GM18508 (cell line): ENCODE results near the gene KRTAP2-1.
"Not testable (repeated sequence)": the region's sequence is repeated elsewhere in the genome, so short reads cannot be mapped to it uniquely, and the experiment has no call there.

Source experiments
- ATAC-seq: cut with Tn5 transposase; IDR thresholded peaks from one replicate; pipeline ENCODE4 v1.9.1; 2021; ENCODE audit warnings: moderate number of reproducible peaks; ENCODE audit not compliant: insufficient read depth, unreplicated experiment

KRTAP2-1 gene

DNA sequence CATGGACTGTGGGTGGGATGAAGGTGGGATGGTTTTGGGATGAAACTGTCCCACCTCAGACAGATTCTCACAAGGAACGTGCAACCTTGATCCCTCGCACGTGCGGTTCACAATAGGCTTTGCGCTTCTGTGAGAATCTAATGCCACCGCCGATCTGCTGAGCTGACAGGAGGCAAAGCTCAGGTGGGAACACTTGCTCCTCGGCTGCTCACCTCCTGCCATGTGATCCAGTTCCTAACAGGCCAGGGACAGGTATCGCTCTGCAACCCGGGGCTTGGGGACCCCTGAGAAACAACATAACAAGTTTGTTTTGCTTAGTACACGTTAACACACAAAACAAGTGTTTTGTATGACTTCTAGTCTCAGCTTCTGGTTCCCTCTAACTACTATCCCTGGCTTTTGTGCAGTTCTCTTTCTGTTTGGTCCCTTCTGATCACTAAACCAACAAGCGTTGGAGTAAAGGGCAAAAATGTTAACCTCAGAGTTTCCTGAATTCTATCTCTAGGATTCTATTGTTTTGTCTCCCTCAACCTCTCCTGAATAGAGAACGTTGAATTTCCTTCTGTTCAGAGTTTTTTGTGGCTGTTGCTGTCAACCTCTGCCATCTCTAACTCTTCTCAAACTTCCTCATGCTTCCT lies 30.4 kb downstream of the KRTAP2-1 start:
- no peak for ATAC-seq

DNA sequence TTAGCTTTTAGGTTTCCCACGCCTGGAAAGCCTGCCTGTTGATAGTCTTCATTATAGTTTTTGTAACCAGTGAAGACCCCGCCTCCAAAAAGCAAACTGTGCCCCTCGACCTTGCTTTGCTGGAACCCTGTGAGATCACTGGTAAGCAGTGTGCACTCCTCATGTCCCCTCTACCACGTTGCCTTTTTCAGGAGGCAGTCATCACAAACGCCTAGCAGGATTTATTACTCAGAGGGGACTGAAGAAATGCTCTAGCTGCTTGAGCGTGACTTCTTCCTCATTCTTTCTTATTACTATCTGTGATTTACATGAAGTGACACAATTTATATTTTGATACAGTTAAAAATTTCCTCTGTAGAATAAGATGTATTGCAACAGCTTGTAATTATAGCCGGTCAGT lies 31.7 kb downstream of the KRTAP2-1 start:
- no peak for ATAC-seq

GRCh38 chr17:41013606-41014005 lies 33.5 kb downstream of the KRTAP2-1 start:
- no peak for ATAC-seq

DNA sequence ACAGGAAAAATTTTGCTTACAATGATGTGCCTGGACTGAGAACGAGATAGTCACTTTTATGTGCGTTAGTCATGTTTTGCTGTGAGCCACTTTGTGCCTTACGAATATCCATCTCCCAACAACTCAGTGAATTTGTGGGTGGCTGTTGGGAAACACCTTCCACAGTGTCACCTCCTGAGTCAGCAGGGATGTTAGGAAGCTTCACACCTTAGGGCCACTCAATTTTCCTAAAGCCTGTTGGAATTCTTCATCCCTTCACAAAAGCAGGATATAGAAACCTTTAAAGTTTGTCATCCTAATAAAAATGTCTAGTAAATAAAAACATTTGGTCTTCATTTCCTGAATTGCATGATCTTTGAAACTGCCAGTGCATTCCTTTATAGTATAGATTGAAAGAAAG lies 33.9 kb downstream of the KRTAP2-1 start:
- ATAC-seq, result no peak

GRCh38 chr17:41012326-41013120 lies 34.6 kb downstream of the KRTAP2-1 start:
- ATAC-seq, result no peak

GRCh38 chr17:41010441-41010840 lies 36.7 kb downstream of the KRTAP2-1 start:
- ATAC-seq, result no peak

GRCh38 chr17:41009936-41010335 lies 37.2 kb downstream of the KRTAP2-1 start:
- ATAC-seq, result no peak

- no peak for ATAC-seq
Observed at GRCh38 chr17:41009301-41009760, 37.8 kb downstream of the KRTAP2-1 start.

DNA sequence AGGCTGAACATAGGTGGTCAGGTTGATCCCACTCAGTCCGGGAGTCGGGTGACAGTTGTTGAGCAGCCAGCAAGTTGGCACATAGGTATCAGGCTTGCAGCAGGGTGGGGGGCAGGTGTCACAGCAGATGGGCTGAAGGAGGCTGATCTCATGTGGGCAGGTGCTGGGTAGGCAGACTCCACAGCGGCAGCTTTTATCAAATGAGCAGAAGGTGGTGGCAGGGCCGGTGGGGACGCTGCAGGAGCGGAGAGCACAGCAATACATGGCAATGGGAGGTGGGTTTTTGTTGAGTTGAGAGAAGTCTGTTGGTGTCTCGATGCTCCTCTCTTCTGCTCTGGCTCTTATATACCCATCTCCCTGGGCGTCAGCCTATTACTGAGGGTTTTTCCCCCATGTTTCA lies 38.3 kb downstream of the KRTAP2-1 start, which contains the start of gene KRTAP3-1:
Gene KRTAP3-1 (minus strand): TSS at position 318 of the 400 bp plus-strand sequence. CDS start 54 bp downstream, at position 264.
- ATAC-seq, result no peak

DNA sequence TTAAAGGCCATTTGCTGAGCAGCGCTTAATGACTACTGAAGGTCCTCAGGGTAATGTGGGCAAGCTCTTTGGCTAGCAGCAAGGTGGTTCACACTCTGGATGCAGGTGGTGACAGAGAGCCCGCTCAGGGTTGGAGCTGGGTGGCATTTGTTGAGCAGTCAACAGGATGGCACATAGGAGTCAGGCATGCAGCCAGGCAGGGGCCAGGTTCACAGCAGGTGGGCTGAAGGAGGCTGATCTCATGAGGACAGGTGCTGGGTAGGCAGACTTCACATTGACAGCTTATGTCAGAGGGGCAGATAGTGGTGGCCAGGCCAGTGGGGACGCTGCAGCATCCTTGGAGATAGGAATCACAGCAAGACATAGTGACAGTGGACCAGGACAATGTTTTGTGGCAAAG lies 42.7 kb downstream of the KRTAP2-1 start:
- ATAC-seq, result no peak

DNA sequence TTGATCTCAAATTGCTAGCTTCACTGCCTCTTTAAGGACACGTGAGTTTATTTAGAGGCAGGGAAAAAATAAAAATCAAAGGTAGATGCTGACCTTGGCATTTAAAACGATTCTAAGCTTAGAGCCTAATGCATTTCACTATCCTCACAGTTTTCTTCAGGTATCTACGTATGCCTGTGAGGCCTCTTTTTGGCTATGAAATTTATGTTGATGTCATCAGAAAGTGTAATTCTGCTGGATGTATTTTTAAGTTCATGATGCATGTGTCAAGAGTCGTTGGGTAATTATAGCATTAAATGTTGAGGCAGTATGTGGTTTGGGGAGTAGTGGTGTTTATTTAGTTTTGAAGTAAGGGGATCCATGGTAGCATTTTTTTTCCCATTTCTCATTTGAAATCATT lies 43.2 kb downstream of the KRTAP2-1 start:
- no peak for ATAC-seq

- no peak for ATAC-seq
Observed at GRCh38 chr17:41002814-41003213, 44.3 kb downstream of the KRTAP2-1 start.

DNA sequence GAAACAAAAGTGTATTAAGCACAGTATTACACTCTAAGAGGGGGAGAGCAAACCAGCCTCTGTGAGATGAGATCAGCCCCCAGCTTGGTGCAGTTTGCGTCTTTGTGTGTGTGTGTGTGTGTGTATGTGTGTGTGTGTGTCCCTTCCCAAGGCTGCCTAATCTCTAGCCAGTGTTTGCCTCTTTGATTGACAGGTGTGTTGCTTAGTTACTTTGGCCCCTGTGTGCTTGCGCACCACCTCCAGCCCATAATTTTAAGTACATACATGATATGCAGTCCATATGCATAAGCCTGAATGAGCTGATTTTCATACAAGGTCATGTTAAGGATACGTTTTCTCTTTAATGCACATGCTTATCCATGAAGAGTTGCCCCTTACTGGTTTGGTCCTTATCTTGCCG lies 45.3 kb downstream of the KRTAP2-1 start:
- ATAC-seq, result no peak

DNA sequence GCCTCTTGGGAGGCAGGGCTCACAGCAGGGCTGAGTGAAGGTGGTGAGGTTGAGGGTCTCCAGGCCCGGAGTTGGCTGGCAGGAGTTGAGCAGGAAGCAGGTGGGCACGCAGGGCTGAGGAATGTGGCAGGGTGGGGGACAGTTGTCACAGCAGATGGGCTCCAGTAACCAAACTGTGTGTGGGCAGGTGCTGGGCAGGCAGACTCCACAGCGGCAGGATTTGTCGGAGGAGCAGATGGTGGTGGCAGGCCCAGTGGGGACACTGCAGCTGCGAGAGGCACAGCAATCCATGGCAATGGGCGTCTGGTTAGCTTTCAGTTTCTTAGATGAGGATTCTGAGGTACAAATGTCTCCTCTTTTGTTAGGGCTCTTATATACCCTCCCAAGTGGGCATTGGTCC lies 47.6 kb downstream of the KRTAP2-1 start, which contains the start of gene KRTAP3-2:
Gene KRTAP3-2 (minus strand): TSS at position 344 of the 400 bp plus-strand sequence. CDS start 53 bp downstream, at position 291.
- ATAC-seq, result not testable (repeated sequence)

DNA sequence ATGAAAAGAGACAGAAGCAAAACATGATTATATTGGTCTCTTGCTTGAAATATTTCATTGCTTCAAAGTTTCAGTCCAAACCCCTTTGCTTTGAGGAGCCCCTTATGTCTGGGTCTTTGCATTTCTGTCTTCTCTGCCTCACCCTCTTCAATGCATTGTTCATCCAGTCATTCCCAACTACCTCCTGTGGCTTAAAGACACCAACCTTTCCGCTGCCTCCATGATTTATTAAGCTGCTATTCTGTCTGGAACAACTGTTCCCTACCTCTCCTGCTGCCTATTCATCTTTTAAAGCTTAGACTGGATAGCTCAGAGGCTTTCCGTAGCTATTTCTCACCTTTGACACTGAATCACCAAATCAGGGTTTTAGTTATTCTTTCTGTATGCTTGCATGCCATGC lies 49.8 kb downstream of the KRTAP2-1 start:
- ATAC-seq, result no peak

DNA sequence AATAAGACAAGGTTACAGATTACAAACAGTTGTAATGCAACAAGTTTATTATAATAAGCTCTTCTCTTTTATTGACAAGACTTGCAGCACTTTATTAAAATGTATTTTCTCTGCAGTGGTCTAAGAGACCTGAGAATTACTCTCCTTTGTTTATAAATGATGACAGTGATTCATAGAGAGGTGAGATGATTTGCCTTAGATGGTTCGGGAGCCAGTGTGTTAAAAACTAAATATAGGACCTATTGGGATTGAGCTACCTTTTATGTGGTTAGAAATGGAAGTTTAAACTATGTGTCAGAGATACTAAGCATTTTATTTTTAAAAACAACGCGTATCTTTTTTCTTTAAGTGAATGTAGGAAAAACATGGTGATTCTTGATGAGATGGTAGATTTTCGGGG lies 50.3 kb downstream of the KRTAP2-1 start:
- no peak for ATAC-seq
